HL-60/S4 treated with phorbol 12-myristate 13-acetate at 8.2 ng/mL for 4 days and 3 days (cell line): Measurements from ENCODE around the gene NELL2.
"Not testable (repeated sequence)": the region's sequence is repeated elsewhere in the genome, so short reads cannot be mapped to it uniquely, and the experiment has no call there.

ENCODE experiments used
- in situ Hi-C: fragments of 300-500 bp; cut with MboI; formaldehyde crosslinking; loops from 2 replicates; pipeline ENCODE4 v1.15.0; 2022; ENCODE audit warnings: low sequenced_read_pairs

Gene NELL2

GRCh38 chr12:44780221-44780790 is 95.8 kb downstream of the NELL2 start:
- in situ Hi-C loops: no loop called here

- in situ Hi-C loops: no loop called here
Measured at GRCh38 chr12:44779766-44780165, 96.3 kb downstream of the NELL2 start.

- in situ Hi-C loops: no loop called here
Measured at GRCh38 chr12:44778863-44779262, 97.3 kb downstream of the NELL2 start.

- in situ Hi-C loops: no loop called here
Measured at GRCh38 chr12:44777044-44777443, 99.1 kb downstream of the NELL2 start.

GRCh38 chr12:44775901-44776300 is 100.2 kb downstream of the NELL2 start:
- in situ Hi-C loops: no loop called here

- in situ Hi-C loops: no loop called here
Measured at GRCh38 chr12:44774815-44775411, 101.2 kb downstream of the NELL2 start.

GRCh38 chr12:44771485-44772021 is 104.6 kb downstream of the NELL2 start:
- in situ Hi-C loops: no loop called here

GRCh38 chr12:44765796-44766195 is 110.3 kb downstream of the NELL2 start:
- in situ Hi-C loops: no loop called here

GRCh38 chr12:44763021-44763420 is 113.1 kb downstream of the NELL2 start:
- in situ Hi-C loops: no loop called here

- in situ Hi-C loops: no loop called here
Measured at GRCh38 chr12:44759289-44759688, 116.8 kb downstream of the NELL2 start.

- in situ Hi-C loops: no loop called here
Measured at GRCh38 chr12:44750468-44750867, 125.6 kb downstream of the NELL2 start.

- in situ Hi-C loops: no loop called here
Measured at GRCh38 chr12:44749566-44749965, 126.5 kb downstream of the NELL2 start.

- in situ Hi-C loops: no loop called here
Measured at GRCh38 chr12:44748950-44749468, 127.1 kb downstream of the NELL2 start.

GRCh38 chr12:44741292-44741980 is 134.7 kb downstream of the NELL2 start:
- in situ Hi-C loops: not testable (repeated sequence)

GRCh38 chr12:44738051-44738450 is 138.1 kb downstream of the NELL2 start:
- in situ Hi-C loops: no loop called here

GRCh38 chr12:44728566-44728965 is 147.5 kb downstream of the NELL2 start:
- in situ Hi-C loops: no loop called here

- in situ Hi-C loops: no loop called here
Measured at GRCh38 chr12:44720265-44720664, 155.8 kb downstream of the NELL2 start.

- in situ Hi-C loops: no loop called here
Measured at GRCh38 chr12:44717612-44718011, 158.5 kb downstream of the NELL2 start.

GRCh38 chr12:44716711-44717110 is 159.4 kb downstream of the NELL2 start:
- in situ Hi-C loops: no loop called here

GRCh38 chr12:44711736-44712135 is 164.4 kb downstream of the NELL2 start:
- in situ Hi-C loops: no loop called here

- in situ Hi-C loops: no loop called here
Measured at GRCh38 chr12:44709166-44709565, 166.9 kb downstream of the NELL2 start.

- in situ Hi-C loops: no loop called here
Measured at GRCh38 chr12:44708218-44708617, 167.9 kb downstream of the NELL2 start.
